ENCODE results near the gene PKIB.

PKIB gene

GRCh38 chr6:122719176-122719575 is 109.0 kb downstream of the PKIB start:
- no peak overlapping the region for H3K27ac ChIP-seq (ENCODE audit: low read length)
- H3K9me3 ChIP-seq (ENCODE audit: control insufficient read depth in 2 of 2, low read length in 2 of 2): no peaks in the 10 kb centered on the region
- H3K27me3 ChIP-seq (ENCODE audit: control insufficient read depth in 1 of 2, insufficient read depth in 2 of 2, low read length in 2 of 2): no peaks in the 10 kb centered on the region
- no peak overlapping the region for H3K4me3 ChIP-seq (ENCODE audit: low read length in 2 of 2)
- H3K4me1 ChIP-seq (ENCODE audit: control insufficient read depth, insufficient read depth, low read length): no peaks in the 10 kb centered on the region
- H3K9ac ChIP-seq (ENCODE audit: low read length in 2 of 2): no peak overlapping the region
- no peaks in the 10 kb centered on the region for H3K36me3 ChIP-seq (ENCODE audit: control insufficient read depth in 2 of 2, insufficient read depth in 2 of 2, low read length in 2 of 2)

GRCh38 chr6:122722746-122723145 is 112.5 kb downstream of the PKIB start:
- H3K27ac ChIP-seq (ENCODE audit: low read length): no peak overlapping the region
- no peak overlapping the region for H3K9ac ChIP-seq (ENCODE audit: low read length in 2 of 2)
- no peaks in the 10 kb centered on the region for H3K4me1 ChIP-seq (ENCODE audit: control insufficient read depth, insufficient read depth, low read length)
- H3K9me3 ChIP-seq (ENCODE audit: control insufficient read depth in 2 of 2, low read length in 2 of 2): no peaks in the 10 kb centered on the region
- H3K36me3 ChIP-seq (ENCODE audit: control insufficient read depth in 2 of 2, insufficient read depth in 2 of 2, low read length in 2 of 2): no peaks in the 10 kb centered on the region
- no peak overlapping the region for H3K4me3 ChIP-seq (ENCODE audit: low read length in 2 of 2)
- no peaks in the 10 kb centered on the region for H3K27me3 ChIP-seq (ENCODE audit: control insufficient read depth in 1 of 2, insufficient read depth in 2 of 2, low read length in 2 of 2)

- H3K27me3 ChIP-seq (ENCODE audit: control insufficient read depth in 1 of 2, insufficient read depth in 2 of 2, low read length in 2 of 2): no peaks in the 10 kb centered on the region
- H3K36me3 ChIP-seq (ENCODE audit: control insufficient read depth in 2 of 2, insufficient read depth in 2 of 2, low read length in 2 of 2): no peaks in the 10 kb centered on the region
- no peaks in the 10 kb centered on the region for H3K4me1 ChIP-seq (ENCODE audit: control insufficient read depth, insufficient read depth, low read length)
- H3K4me3 ChIP-seq (ENCODE audit: low read length in 2 of 2): no peak overlapping the region
- no peak overlapping the region for H3K9ac ChIP-seq (ENCODE audit: low read length in 2 of 2)
- no peak overlapping the region for H3K27ac ChIP-seq (ENCODE audit: low read length)
- no peaks in the 10 kb centered on the region for H3K9me3 ChIP-seq (ENCODE audit: control insufficient read depth in 2 of 2, low read length in 2 of 2)
These were observed 116.4 kb downstream of the PKIB start for GRCh38 chr6:122726649-122727048.

GRCh38 chr6:122727244-122727643 is 117.0 kb downstream of the PKIB start:
- H3K9ac ChIP-seq (ENCODE audit: low read length in 2 of 2): no peak overlapping the region
- H3K36me3 ChIP-seq (ENCODE audit: control insufficient read depth in 2 of 2, insufficient read depth in 2 of 2, low read length in 2 of 2): no peaks in the 10 kb centered on the region
- H3K4me3 ChIP-seq (ENCODE audit: low read length in 2 of 2): no peak overlapping the region
- H3K27me3 ChIP-seq (ENCODE audit: control insufficient read depth in 1 of 2, insufficient read depth in 2 of 2, low read length in 2 of 2): no peaks in the 10 kb centered on the region
- no peaks in the 10 kb centered on the region for H3K4me1 ChIP-seq (ENCODE audit: control insufficient read depth, insufficient read depth, low read length)
- no peaks in the 10 kb centered on the region for H3K9me3 ChIP-seq (ENCODE audit: control insufficient read depth in 2 of 2, low read length in 2 of 2)
- H3K27ac ChIP-seq (ENCODE audit: low read length): no peak overlapping the region

GRCh38 chr6:122730334-122730733 is 120.1 kb downstream of the PKIB start:
- H3K27ac ChIP-seq (ENCODE audit: low read length): no peak overlapping the region
- no peak overlapping the region for H3K9ac ChIP-seq (ENCODE audit: low read length in 2 of 2)
- no peak overlapping the region for H3K4me3 ChIP-seq (ENCODE audit: low read length in 2 of 2)
- H3K27me3 ChIP-seq (ENCODE audit: control insufficient read depth in 1 of 2, insufficient read depth in 2 of 2, low read length in 2 of 2): no peaks in the 10 kb centered on the region
- H3K9me3 ChIP-seq (ENCODE audit: control insufficient read depth in 2 of 2, low read length in 2 of 2): no peaks in the 10 kb centered on the region
- no peaks in the 10 kb centered on the region for H3K4me1 ChIP-seq (ENCODE audit: control insufficient read depth, insufficient read depth, low read length)
- no peaks in the 10 kb centered on the region for H3K36me3 ChIP-seq (ENCODE audit: control insufficient read depth in 2 of 2, insufficient read depth in 2 of 2, low read length in 2 of 2)

- H3K4me1 ChIP-seq (ENCODE audit: control insufficient read depth, insufficient read depth, low read length): no peaks in the 10 kb centered on the region
- H3K9me3 ChIP-seq (ENCODE audit: control insufficient read depth in 2 of 2, low read length in 2 of 2): no peaks in the 10 kb centered on the region
- no peaks in the 10 kb centered on the region for H3K27me3 ChIP-seq (ENCODE audit: control insufficient read depth in 1 of 2, insufficient read depth in 2 of 2, low read length in 2 of 2)
- no peak overlapping the region for H3K9ac ChIP-seq (ENCODE audit: low read length in 2 of 2)
- H3K4me3 ChIP-seq (ENCODE audit: low read length in 2 of 2): no peak overlapping the region
- no peak overlapping the region for H3K27ac ChIP-seq (ENCODE audit: low read length)
- no peaks in the 10 kb centered on the region for H3K36me3 ChIP-seq (ENCODE audit: control insufficient read depth in 2 of 2, insufficient read depth in 2 of 2, low read length in 2 of 2)
These were observed 120.7 kb downstream of the PKIB start for GRCh38 chr6:122730775-122731386.

GRCh38 chr6:122733259-122733658 is 123.1 kb downstream of the PKIB start:
- H3K4me1 ChIP-seq (ENCODE audit: control insufficient read depth, insufficient read depth, low read length): no peaks in the 10 kb centered on the region
- no peaks in the 10 kb centered on the region for H3K27me3 ChIP-seq (ENCODE audit: control insufficient read depth in 1 of 2, insufficient read depth in 2 of 2, low read length in 2 of 2)
- H3K27ac ChIP-seq (ENCODE audit: low read length): no peak overlapping the region
- no peak overlapping the region for H3K4me3 ChIP-seq (ENCODE audit: low read length in 2 of 2)
- H3K9ac ChIP-seq (ENCODE audit: low read length in 2 of 2): no peak overlapping the region
- H3K9me3 ChIP-seq (ENCODE audit: control insufficient read depth in 2 of 2, low read length in 2 of 2): no peaks in the 10 kb centered on the region
- no peaks in the 10 kb centered on the region for H3K36me3 ChIP-seq (ENCODE audit: control insufficient read depth in 2 of 2, insufficient read depth in 2 of 2, low read length in 2 of 2)

GRCh38 chr6:122734529-122735395 is 124.6 kb downstream of the PKIB start:
- Histone ChIP-seq H3K27me3 (ENCODE audit: control insufficient read depth in 1 of 2, insufficient read depth in 2 of 2, low read length in 2 of 2) (no peaks in the 10 kb centered on the region), H3K27ac (ENCODE audit: low read length) (no peak overlapping the region), H3K36me3 (ENCODE audit: control insufficient read depth in 2 of 2, insufficient read depth in 2 of 2, low read length in 2 of 2) (no peaks in the 10 kb centered on the region), H3K4me1 (ENCODE audit: control insufficient read depth, insufficient read depth, low read length) (no peaks in the 10 kb centered on the region), H3K9ac (ENCODE audit: low read length in 2 of 2) (no peak overlapping the region), H3K9me3 (ENCODE audit: control insufficient read depth in 2 of 2, low read length in 2 of 2) (no peaks in the 10 kb centered on the region), H3K4me3 (ENCODE audit: low read length in 2 of 2) (no peak overlapping the region)

GRCh38 chr6:122735582-122735981 is 125.4 kb downstream of the PKIB start:
- H3K9me3 ChIP-seq (ENCODE audit: control insufficient read depth in 2 of 2, low read length in 2 of 2): no peaks in the 10 kb centered on the region

GRCh38 chr6:122736163-122736562 is 126.0 kb downstream of the PKIB start:
- H3K4me3 ChIP-seq (ENCODE audit: low read length in 2 of 2): no peak overlapping the region
- H3K36me3 ChIP-seq (ENCODE audit: control insufficient read depth in 2 of 2, insufficient read depth in 2 of 2, low read length in 2 of 2): no peaks in the 10 kb centered on the region
- H3K9ac ChIP-seq (ENCODE audit: low read length in 2 of 2): no peak overlapping the region
- no peaks in the 10 kb centered on the region for H3K27me3 ChIP-seq (ENCODE audit: control insufficient read depth in 1 of 2, insufficient read depth in 2 of 2, low read length in 2 of 2)
- H3K9me3 ChIP-seq (ENCODE audit: control insufficient read depth in 2 of 2, low read length in 2 of 2): no peaks in the 10 kb centered on the region
- no peak overlapping the region for H3K27ac ChIP-seq (ENCODE audit: low read length)
- no peaks in the 10 kb centered on the region for H3K4me1 ChIP-seq (ENCODE audit: control insufficient read depth, insufficient read depth, low read length)

More at GRCh38 chr6:122735582-122735981, 125.4 kb downstream of the PKIB start:
- H3K4me1 ChIP-seq (ENCODE audit: control insufficient read depth, insufficient read depth, low read length): no peaks in the 10 kb centered on the region
- H3K9ac ChIP-seq (ENCODE audit: low read length in 2 of 2): no peak overlapping the region
- H3K27me3 ChIP-seq (ENCODE audit: control insufficient read depth in 1 of 2, insufficient read depth in 2 of 2, low read length in 2 of 2): no peaks in the 10 kb centered on the region
- H3K27ac ChIP-seq (ENCODE audit: low read length): no peak overlapping the region
- H3K36me3 ChIP-seq (ENCODE audit: control insufficient read depth in 2 of 2, insufficient read depth in 2 of 2, low read length in 2 of 2): no peaks in the 10 kb centered on the region
- H3K4me3 ChIP-seq (ENCODE audit: low read length in 2 of 2): no peak overlapping the region

- no peaks in the 10 kb centered on the region for H3K27me3 ChIP-seq (ENCODE audit: control insufficient read depth in 1 of 2, insufficient read depth in 2 of 2, low read length in 2 of 2)
- H3K9ac ChIP-seq (ENCODE audit: low read length in 2 of 2): no peak overlapping the region
- no peak overlapping the region for H3K27ac ChIP-seq (ENCODE audit: low read length)
- H3K4me1 ChIP-seq (ENCODE audit: control insufficient read depth, insufficient read depth, low read length): no peaks in the 10 kb centered on the region
- H3K36me3 ChIP-seq (ENCODE audit: control insufficient read depth in 2 of 2, insufficient read depth in 2 of 2, low read length in 2 of 2): no peaks in the 10 kb centered on the region
- H3K4me3 ChIP-seq (ENCODE audit: low read length in 2 of 2): no peak overlapping the region
- H3K9me3 ChIP-seq (ENCODE audit: control insufficient read depth in 2 of 2, low read length in 2 of 2): no peaks in the 10 kb centered on the region
These were observed 126.4 kb downstream of the PKIB start for GRCh38 chr6:122736616-122737015.
